Neural progenitor cell (in vitro differentiated cells): ENCODE results near the gene IGSF22. TPM values are rescaled to one million over a fixed set of nuclear protein-coding genes. Genes with fewer than 3 reads are reported as not detected.

Experiments used
- DNase-seq: peaks from one replicate; pipeline ENCODE4 v3.0.0-alpha.2; 2016; ENCODE audit warnings: low spot score
- H2AFZ ChIP-seq: fragments of 200-600 bp; sonication (generic); replicated peaks from 2 replicates; pipeline ENCODE4 v1.6.1; 2016; ENCODE audit warnings: antibody characterized with exemption
- H3F3A ChIP-seq: fragments of 200-600 bp; sonication (generic); 2 replicates; pipeline ENCODE4 v1.6.1; 2016; ENCODE audit warnings: antibody characterized with exemption, low read depth
- H3K27ac ChIP-seq: fragments of 200-600 bp; sonication (generic); 2 replicates; pipeline ENCODE4 v1.5.1; 2016; ENCODE audit warnings: mild to moderate bottlenecking
- H3K27me3 ChIP-seq: fragments of 200-600 bp; sonication (generic); 2 replicates; pipeline ENCODE4 v1.6.1; 2016; ENCODE audit warnings: mild to moderate bottlenecking, moderate library complexity
- H3K36me3 ChIP-seq: fragments of 200-600 bp; sonication (generic); 2 replicates; pipeline ENCODE4 v1.5.1; 2016
- H3K4me1 ChIP-seq: fragments of 200-600 bp; sonication (generic); 2 replicates; pipeline ENCODE4 v1.6.1; 2016; ENCODE audit warnings: mixed run types
- H3K4me2 ChIP-seq: fragments of 200-600 bp; sonication (generic); 2 replicates; pipeline ENCODE4 v1.6.1; 2016
- H3K4me3 ChIP-seq: fragments of 200-600 bp; sonication (generic); 2 replicates; pipeline ENCODE4 v1.5.1; 2016
- H3K79me2 ChIP-seq: fragments of 200-600 bp; sonication (generic); 2 replicates; pipeline ENCODE4 v1.6.1; 2016; ENCODE audit warnings: low read depth
- H3K9ac ChIP-seq: fragments of 200-600 bp; sonication (generic); 2 replicates; pipeline ENCODE4 v1.6.1; 2016
- H3K9me3 ChIP-seq: fragments of 200-600 bp; sonication (generic); 2 replicates; pipeline ENCODE4 v1.5.1; 2016; ENCODE audit warnings: low read depth
- H4K20me1 ChIP-seq: fragments of 200-600 bp; sonication (generic); 2 replicates; pipeline ENCODE4 v1.6.1; 2016; ENCODE audit warnings: low read depth
- H3K27ac Mint-ChIP-seq: 3 replicates; pipeline ENCODE4 v1.8.0; 2021; ENCODE audit warnings: mixed read lengths
- H3K27me3 Mint-ChIP-seq: 2 replicates; pipeline ENCODE4 v1.8.0; 2022; ENCODE audit warnings: low read depth, mild to moderate bottlenecking, inconsistent platforms, moderate library complexity, mixed read lengths; ENCODE audit not compliant: insufficient read depth
- H3K36me3 Mint-ChIP-seq: 3 replicates; pipeline ENCODE4 v1.8.0; 2021; ENCODE audit warnings: mixed read lengths
- H3K4me1 Mint-ChIP-seq: 3 replicates; pipeline ENCODE4 v1.8.0; 2021; ENCODE audit warnings: mixed read lengths
- H3K4me3 Mint-ChIP-seq: 3 replicates; pipeline ENCODE4 v1.8.0; 2021; ENCODE audit warnings: mild to moderate bottlenecking, moderate library complexity, mixed read lengths
- H3K9me3 Mint-ChIP-seq: 3 replicates; pipeline ENCODE4 v1.8.0; 2020; ENCODE audit warnings: mixed read lengths
- EZH2 ChIP-seq: fragments of 200-600 bp; sonication (generic); IDR thresholded peaks from 2 replicates; pipeline ENCODE4 v1.6.1; 2017; ENCODE audit warnings: antibody characterized with exemption, mild to moderate bottlenecking, moderate library complexity
- EZH2phosphoT487 ChIP-seq: fragments of 200-600 bp; sonication (generic); IDR thresholded peaks from 2 replicates; pipeline ENCODE4 v1.6.1; 2017; ENCODE audit warnings: antibody characterized with exemption
- total RNA-seq: library from RNA; depleted of rRNA; stranded (reverse); fragments of >200 nt; gene quantifications from 2 replicates; pipeline ENCODE4 v1.2.3, GENCODE V29; 2015; ENCODE audit warnings: low replicate concordance
- TF ChIP-seq, protein P1 (sequence below): fragments of 200-600 bp; sonication (generic); IDR thresholded peaks from 2 replicates; pipeline ENCODE4 v1.5.1; 2017; ENCODE audit warnings: antibody characterized with exemption, mild to moderate bottlenecking

Gene IGSF22
- total RNA-seq, 1 donor from 2014 or later: 0.41 TPM

DNA sequence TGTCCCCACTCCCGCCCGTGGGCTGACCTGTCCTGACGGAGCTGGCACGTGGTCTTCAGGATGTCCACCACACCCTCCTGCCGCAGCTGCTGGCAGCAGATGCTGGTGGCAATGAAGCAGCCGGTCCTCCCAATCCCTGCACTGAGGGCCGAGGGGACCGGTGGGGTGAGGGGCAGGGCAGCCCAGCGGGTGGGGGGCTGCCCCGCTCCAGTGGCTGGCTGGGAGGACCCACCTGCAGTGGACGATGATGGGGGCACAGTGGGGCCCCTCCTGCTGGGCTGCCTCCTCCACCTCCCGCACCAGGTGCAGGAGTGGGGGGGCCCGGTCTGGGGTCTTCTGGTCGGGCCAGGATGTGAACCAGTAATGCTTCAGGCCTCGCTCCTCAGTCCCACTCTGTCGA lies 3.4 kb upstream of the IGSF22 start:
- no peak for DNase-seq
- Histone ChIP-seq H2AFZ (no peak overlapping the region), H3K4me2 (no peak overlapping the region), H3K27ac (no peak overlapping the region), H3K4me3 (no peak overlapping the region), H3K4me1 (peaks cover 9% of the 10 kb centered on the region), H3K79me2 (no peaks in the 10 kb centered on the region), H3K9me3 (no peaks in the 10 kb centered on the region), H3K9ac (no peak overlapping the region), H4K20me1 (no peaks in the 10 kb centered on the region), H3K27me3 (no peaks in the 10 kb centered on the region), H3K36me3 (no peaks in the 10 kb centered on the region), H3F3A (no peaks in the 10 kb centered on the region)
- Mint-ChIP-seq H3K9me3 (no peaks in the 10 kb centered on the region), H3K27ac (no peak overlapping the region), H3K36me3 (no peaks in the 10 kb centered on the region), H3K4me3 (no peak overlapping the region), H3K27me3 (peaks cover 2% of the 10 kb centered on the region), H3K4me1 (peaks cover 8% of the 10 kb centered on the region)
- no peak for TF ChIP-seq EZH2
- TF ChIP-seq, protein P1, sequence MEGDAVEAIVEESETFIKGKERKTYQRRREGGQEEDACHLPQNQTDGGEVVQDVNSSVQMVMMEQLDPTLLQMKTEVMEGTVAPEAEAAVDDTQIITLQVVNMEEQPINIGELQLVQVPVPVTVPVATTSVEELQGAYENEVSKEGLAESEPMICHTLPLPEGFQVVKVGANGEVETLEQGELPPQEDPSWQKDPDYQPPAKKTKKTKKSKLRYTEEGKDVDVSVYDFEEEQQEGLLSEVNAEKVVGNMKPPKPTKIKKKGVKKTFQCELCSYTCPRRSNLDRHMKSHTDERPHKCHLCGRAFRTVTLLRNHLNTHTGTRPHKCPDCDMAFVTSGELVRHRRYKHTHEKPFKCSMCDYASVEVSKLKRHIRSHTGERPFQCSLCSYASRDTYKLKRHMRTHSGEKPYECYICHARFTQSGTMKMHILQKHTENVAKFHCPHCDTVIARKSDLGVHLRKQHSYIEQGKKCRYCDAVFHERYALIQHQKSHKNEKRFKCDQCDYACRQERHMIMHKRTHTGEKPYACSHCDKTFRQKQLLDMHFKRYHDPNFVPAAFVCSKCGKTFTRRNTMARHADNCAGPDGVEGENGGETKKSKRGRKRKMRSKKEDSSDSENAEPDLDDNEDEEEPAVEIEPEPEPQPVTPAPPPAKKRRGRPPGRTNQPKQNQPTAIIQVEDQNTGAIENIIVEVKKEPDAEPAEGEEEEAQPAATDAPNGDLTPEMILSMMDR: no peak
- TF ChIP-seq EZH2phosphoT487: no peak

GRCh38 chr11:18728658-18729057 lies 2.7 kb upstream of the IGSF22 start:
- peaks cover 14% of the 10 kb centered on the region for H3K4me1 ChIP-seq
- Mint-ChIP-seq H3K27ac (no peak overlapping the region), H3K27me3 (peaks cover 2% of the 10 kb centered on the region), H3K36me3 (no peaks in the 10 kb centered on the region), H3K4me3 (no peak overlapping the region), H3K4me1 (peaks cover 13% of the 10 kb centered on the region), H3K9me3 (no peaks in the 10 kb centered on the region)
- TF ChIP-seq EZH2phosphoT487 (no peak), EZH2 (no peak)
- TF ChIP-seq, protein P1: no peak
- H3K27me3 ChIP-seq: no peaks in the 10 kb centered on the region
- H3F3A ChIP-seq: no peaks in the 10 kb centered on the region
- no peak overlapping the region for H3K4me2 ChIP-seq
- no peaks in the 10 kb centered on the region for H4K20me1 ChIP-seq
- no peak overlapping the region for H3K4me3 ChIP-seq
- H3K36me3 ChIP-seq: no peaks in the 10 kb centered on the region
- H3K9me3 ChIP-seq: no peaks in the 10 kb centered on the region
- no peak overlapping the region for H2AFZ ChIP-seq
- DNase-seq: no peak
- no peaks in the 10 kb centered on the region for H3K79me2 ChIP-seq
- no peak overlapping the region for H3K27ac ChIP-seq
- H3K9ac ChIP-seq: no peak overlapping the region

DNA sequence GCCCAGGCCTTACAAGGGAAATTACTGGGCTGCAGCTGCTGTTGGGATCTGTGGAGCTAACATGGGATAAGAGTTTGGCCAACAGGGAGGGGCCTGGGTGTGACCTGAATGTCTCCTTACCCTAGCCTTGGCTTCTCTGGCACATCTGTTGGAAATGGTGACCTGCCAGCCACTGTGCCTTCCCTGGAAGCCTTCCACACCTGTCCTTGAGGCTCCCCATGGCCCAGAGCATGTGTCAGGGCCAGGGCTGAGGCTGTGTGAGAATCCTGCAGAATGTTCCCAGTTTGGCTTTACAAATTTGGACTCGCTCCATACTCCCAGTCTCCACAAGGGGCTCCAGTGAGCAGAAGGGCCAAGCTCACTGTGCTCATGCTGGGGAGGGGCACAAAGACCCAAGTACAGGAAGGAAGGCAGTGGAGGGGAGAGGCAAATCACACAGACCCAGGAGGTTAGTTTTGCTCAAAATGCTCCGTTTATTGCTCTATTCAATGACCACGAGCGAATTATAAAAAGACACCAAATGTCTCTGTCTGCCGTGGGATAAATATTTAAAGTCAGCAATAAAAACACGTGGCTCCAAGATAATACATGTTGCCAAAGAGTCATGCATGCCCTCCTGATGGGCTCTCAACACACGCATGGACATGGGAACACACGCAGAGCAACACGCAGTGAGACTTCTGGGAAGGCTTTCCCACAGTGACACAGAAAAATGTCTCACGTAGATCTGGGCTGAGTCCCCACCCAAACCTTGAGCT lies 1.7 kb upstream of the IGSF22 start:
- peak; percentile 71 for DNase-seq
- Histone ChIP-seq H3K4me1 (peaks cover 15% of the 10 kb centered on the region), H3K27ac (no peak overlapping the region), H3K4me2 (no peak overlapping the region), H3K9ac (no peak overlapping the region), H2AFZ (no peak overlapping the region), H3F3A (no peaks in the 10 kb centered on the region), H3K36me3 (no peaks in the 10 kb centered on the region), H3K27me3 (no peaks in the 10 kb centered on the region), H3K4me3 (no peak overlapping the region), H4K20me1 (no peaks in the 10 kb centered on the region), H3K79me2 (no peaks in the 10 kb centered on the region), H3K9me3 (no peaks in the 10 kb centered on the region)
- Mint-ChIP-seq H3K27ac (peak overlapping the region; percentile 38), H3K9me3 (no peaks in the 10 kb centered on the region), H3K27me3 (peaks cover 4% of the 10 kb centered on the region), H3K36me3 (no peaks in the 10 kb centered on the region), H3K4me1 (peaks cover 13% of the 10 kb centered on the region), H3K4me3 (no peak overlapping the region)
- TF ChIP-seq EZH2: no peak
- TF ChIP-seq, protein P1: peak; percentile 77
- TF ChIP-seq EZH2phosphoT487: no peak
